Measurements from ENCODE around the gene SLC39A5. TPM values are rescaled to one million over a fixed set of nuclear protein-coding genes. Genes with fewer than 3 reads are reported as not detected.

Gene SLC39A5
- total RNA-seq, 4 donors from 2014 or later = not detected

DNA sequence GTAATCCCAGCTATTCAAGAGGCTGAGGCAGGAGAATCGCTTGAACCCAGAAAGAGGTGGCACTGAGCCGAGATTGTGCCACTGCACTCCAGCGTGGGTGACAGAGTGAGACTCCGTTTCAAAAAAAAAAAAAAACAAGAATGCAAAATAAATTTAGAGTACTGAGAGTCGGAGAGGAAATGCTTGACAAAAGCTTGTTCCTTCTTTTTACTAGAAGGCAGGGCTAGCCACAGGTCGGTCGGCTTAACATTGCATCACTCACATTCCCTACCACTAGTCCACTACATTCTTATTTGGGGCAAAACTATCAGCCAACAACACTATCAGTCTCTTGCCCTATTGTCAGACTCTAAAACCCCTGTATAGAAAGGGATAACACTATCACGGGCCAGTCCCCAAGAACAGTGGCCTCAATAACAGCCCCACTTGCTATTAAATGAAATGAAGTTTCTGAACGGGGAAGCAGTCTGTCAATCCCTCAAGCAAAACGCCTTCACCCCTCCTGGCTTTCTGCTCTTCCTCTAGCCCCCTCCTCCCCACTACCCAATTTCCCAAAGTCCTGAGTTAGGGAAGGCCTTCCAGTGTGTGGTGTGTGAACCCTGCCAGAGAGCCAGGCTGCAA is 9.1 kb upstream of the SLC39A5 start:
- peak overlapping the region; percentile 75 to 87 (median 80) for H3K4me3 ChIP-seq
- TF ChIP-seq CTCF (IDR thresholded peaks at IDR 0.05) (no peak), POLR2A (IDR thresholded peaks at IDR 0.05; ENCODE audit: low read depth) (no peak), EP300 (IDR thresholded peaks at IDR 0.05) (no peak), POLR2AphosphoS5 (IDR thresholded peaks at IDR 0.05) (no peak)
- H3K27ac ChIP-seq (replicated peaks in 1 of 4) = peak overlapping the region; percentile 94 to 98 (median 96)
- peaks cover 40 to 84% (median 70%) of the 10 kb centered on the region in 4 donors for H3K4me1 ChIP-seq
- intact Hi-C loops (cut with DNase I) = no loop called here
- H3K36me3 ChIP-seq = peaks cover 0 to 21% (median 12%) of the 10 kb centered on the region in 4 donors
- no peaks in the 10 kb centered on the region for H3K9me3 ChIP-seq
- DNase-seq (ENCODE audit: extremely low spot score) = no peak
- 6% methylated on average over 10 of the region's 10 CpGs for WGBS
- H3K27me3 ChIP-seq = no peaks in the 10 kb centered on the region

- peaks cover 40 to 83% (median 70%) of the 10 kb centered on the region in 4 donors for H3K4me1 ChIP-seq
- H3K27me3 ChIP-seq = no peaks in the 10 kb centered on the region
- intact Hi-C loops (cut with DNase I) = no loop called here
- DNase-seq (ENCODE audit: extremely low spot score) = no peak
- H3K9me3 ChIP-seq = no peaks in the 10 kb centered on the region
- peak overlapping the region; percentile 75 to 87 (median 80) for H3K4me3 ChIP-seq
- no peak for TF ChIP-seq EP300 (IDR thresholded peaks at IDR 0.05)
- TF ChIP-seq POLR2AphosphoS5 (IDR thresholded peaks at IDR 0.05) = peak in 1 of 2 donors; percentile 8
- TF ChIP-seq CTCF (IDR thresholded peaks at IDR 0.05) = no peak
- peaks cover 0 to 21% (median 8%) of the 10 kb centered on the region in 4 donors for H3K36me3 ChIP-seq
- H3K27ac ChIP-seq (replicated peaks in 1 of 4) = peak overlapping the region; percentile 94 to 98 (median 96)
- 3% methylated on average over 21 of the region's 21 CpGs for WGBS
These were observed 8.6 kb upstream of the SLC39A5 start for GRCh38 chr12:56221232-56221756.

DNA sequence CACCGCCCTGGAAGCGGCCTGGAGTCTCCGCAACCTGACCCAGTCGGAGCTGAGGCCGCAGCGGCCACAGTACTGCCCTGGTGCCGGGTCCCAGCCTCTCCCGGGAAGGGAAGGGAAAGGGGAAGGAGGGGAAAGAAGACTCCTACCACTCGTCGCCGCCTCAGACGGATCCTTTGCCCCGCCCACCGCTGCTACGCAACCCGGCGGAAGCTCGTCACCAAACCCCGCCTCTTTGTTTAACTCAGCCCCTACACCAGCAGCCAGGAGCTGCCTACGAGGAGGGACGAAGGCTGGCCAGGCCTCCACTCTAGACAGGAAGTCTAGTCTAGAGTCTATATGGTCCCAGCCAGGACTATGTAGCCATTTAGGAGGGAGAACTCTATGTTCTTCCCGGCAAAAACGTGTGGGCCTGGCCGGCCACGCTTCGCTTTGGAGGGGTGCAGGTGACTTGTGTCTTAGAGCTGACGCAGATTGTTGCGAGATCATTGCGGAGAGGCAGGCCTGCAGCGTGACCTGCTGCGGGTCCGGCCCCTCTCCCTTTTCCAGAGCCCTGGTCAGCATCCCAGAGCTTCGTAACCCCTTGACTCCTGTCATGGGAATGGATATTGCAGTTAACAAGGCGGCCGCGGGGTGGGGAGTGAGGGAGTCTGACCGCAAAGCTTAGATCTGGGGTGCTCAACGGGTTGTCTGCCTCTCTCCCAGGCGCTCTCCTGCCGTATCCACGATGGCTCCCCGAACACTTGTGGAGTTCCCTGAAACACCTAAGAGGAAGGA is 7.9 kb upstream of the SLC39A5 start, which contains the start of gene RNF41:
TSS of gene RNF41 (minus strand) at position 166 of the 774 bp plus-strand sequence. CDS start 7,875 bp downstream, outside the sequence.
- Histone ChIP-seq H3K4me1 (peaks cover 40 to 78% (median 67%) of the 10 kb centered on the region in 4 donors), H3K27me3 (no peaks in the 10 kb centered on the region), H3K36me3 (peaks cover 0 to 19% (median 2%) of the 10 kb centered on the region in 4 donors), H3K9me3 (no peaks in the 10 kb centered on the region), H3K27ac (replicated peaks in 1 of 4) (peak within 1 kb of the TSS; percentile 94 to 98 (median 96)), H3K4me3 (peak within 1 kb of the TSS; percentile 75 to 87 (median 80))
- intact Hi-C loops (cut with DNase I) = no loop called here
- DNase-seq (ENCODE audit: extremely low spot score) = peak; percentile 99
- TF ChIP-seq POLR2AphosphoS5 (IDR thresholded peaks at IDR 0.05) (peak; percentile 100), EP300 (IDR thresholded peaks at IDR 0.05) (no peak), CTCF (IDR thresholded peaks at IDR 0.05) (peak in 1 of 3 experiments; percentile 18), POLR2A (IDR thresholded peaks at IDR 0.05; ENCODE audit: low read depth) (peak; percentile 94)
- 2% methylated on average over 29 of the region's 42 CpGs for WGBS

- peak overlapping the region; percentile 94 to 98 (median 96) for H3K27ac ChIP-seq (replicated peaks in 1 of 4)
- intact Hi-C loops (cut with DNase I) = no loop called here
These were observed 7.3 kb upstream of the SLC39A5 start for GRCh38 chr12:56222531-56222895.

More at GRCh38 chr12:56222531-56222895, 7.3 kb upstream of the SLC39A5 start:
- Histone ChIP-seq H3K9me3 (no peaks in the 10 kb centered on the region), H3K27me3 (no peaks in the 10 kb centered on the region), H3K4me1 (peaks cover 40 to 73% (median 64%) of the 10 kb centered on the region in 4 donors), H3K4me3 (peak overlapping the region; percentile 75 to 87 (median 80)), H3K36me3 (peaks cover 0 to 19% (median 2%) of the 10 kb centered on the region in 4 donors)
- no peak for DNase-seq (ENCODE audit: extremely low spot score)
- 16% methylated on average over 4 of the region's 4 CpGs for WGBS
- TF ChIP-seq EP300 (IDR thresholded peaks at IDR 0.05) (no peak), CTCF (IDR thresholded peaks at IDR 0.05) (no peak), POLR2AphosphoS5 (IDR thresholded peaks at IDR 0.05) (no peak), POLR2A (IDR thresholded peaks at IDR 0.05; ENCODE audit: low read depth) (no peak)
